ENCODE data around the gene USP34.

Gene USP34

GRCh38 chr2:61283443-61284160, 187.3 kb downstream of the USP34 start:
- no peak for DNase-seq

GRCh38 chr2:61282104-61282590, 188.7 kb downstream of the USP34 start:
- no peak for DNase-seq

- DNase-seq: no peak
Observed at GRCh38 chr2:61281321-61281720, 189.6 kb downstream of the USP34 start.

- DNase-seq: no peak
Observed at GRCh38 chr2:61277756-61278155, 193.1 kb downstream of the USP34 start.

GRCh38 chr2:61275575-61276184, 195.2 kb downstream of the USP34 start:
- DNase-seq: no peak

- DNase-seq: no peak
Observed at GRCh38 chr2:61272421-61273070, 198.3 kb downstream of the USP34 start.

- DNase-seq: no peak
Observed at GRCh38 chr2:61268249-61268648, 202.6 kb downstream of the USP34 start.

- no peak for DNase-seq
Observed at GRCh38 chr2:61266632-61267505, 204.0 kb downstream of the USP34 start.

GRCh38 chr2:61263830-61264229, 207.1 kb downstream of the USP34 start:
- DNase-seq: no peak

GRCh38 chr2:61262699-61263098, 208.2 kb downstream of the USP34 start:
- DNase-seq: no peak

- no peak for DNase-seq
Observed at GRCh38 chr2:61257446-61257845, 213.4 kb downstream of the USP34 start.

GRCh38 chr2:61255580-61256437, 215.1 kb downstream of the USP34 start:
- DNase-seq: no peak

GRCh38 chr2:61254536-61254935, 216.4 kb downstream of the USP34 start:
- no peak for DNase-seq

- DNase-seq: no peak
Observed at GRCh38 chr2:61253136-61253535, 217.8 kb downstream of the USP34 start.

- DNase-seq: no peak
Observed at GRCh38 chr2:61252031-61252430, 218.9 kb downstream of the USP34 start.

- DNase-seq: no peak
Observed at GRCh38 chr2:61249521-61250071, 221.3 kb downstream of the USP34 start.

GRCh38 chr2:61247204-61247812, 223.6 kb downstream of the USP34 start:
- no peak for DNase-seq

- DNase-seq: no peak
Observed at GRCh38 chr2:61244694-61245093, 226.2 kb downstream of the USP34 start.

GRCh38 chr2:61241266-61241665, 229.6 kb downstream of the USP34 start:
- no peak for DNase-seq

GRCh38 chr2:61238219-61239012, 232.5 kb downstream of the USP34 start:
- no peak for DNase-seq
